NCI-H1436 treated with DMSO at 0.1 percent for 48 hours (cell line): ENCODE measurements around the gene PAEP.
"Not testable (repeated sequence)": the region's sequence is repeated elsewhere in the genome, so short reads cannot be mapped to it uniquely, and the experiment has no call there.

Experiments used
- DNase-seq: peaks from one replicate; lab custom pipeline; 2025; lab: John Stamatoyannopoulos, UW

The PAEP gene

DNA sequence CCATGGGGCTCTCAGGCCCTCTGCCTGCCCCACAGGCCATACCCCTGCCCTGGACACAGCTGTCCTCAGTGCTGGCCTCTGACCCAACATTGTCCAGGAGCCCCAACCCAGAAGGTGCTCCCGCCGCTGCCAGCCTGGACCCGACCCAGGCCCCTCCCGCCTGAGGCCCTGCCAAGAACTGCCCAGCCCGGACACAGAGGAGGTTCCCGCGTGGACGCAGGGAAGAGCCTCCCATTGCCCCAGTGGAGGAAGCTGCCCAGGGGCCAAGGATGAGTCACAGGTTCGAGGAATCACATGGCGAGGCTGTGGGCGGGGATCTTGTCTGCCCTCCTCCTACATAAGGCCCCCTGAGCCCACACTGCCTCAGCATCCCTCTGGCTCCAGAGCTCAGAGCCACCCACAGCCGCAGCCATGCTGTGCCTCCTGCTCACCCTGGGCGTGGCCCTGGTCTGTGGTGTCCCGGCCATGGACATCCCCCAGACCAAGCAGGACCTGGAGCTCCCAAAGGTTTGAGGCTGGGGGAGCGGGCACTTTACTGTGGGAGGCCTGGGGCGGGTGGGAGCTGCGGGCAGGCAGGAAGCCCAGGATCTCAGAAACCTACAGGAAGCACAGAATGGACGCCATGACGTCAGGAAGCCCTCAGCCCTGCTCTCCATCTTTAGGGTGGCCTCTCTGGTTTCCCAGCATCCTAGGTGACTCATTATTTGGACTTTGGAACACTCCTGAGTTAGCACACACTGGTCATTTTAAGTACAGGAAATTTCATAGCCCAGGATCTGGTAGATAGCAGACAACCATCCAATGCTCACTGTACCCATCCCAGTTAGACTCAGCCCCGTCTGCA lies at the start of gene PAEP:
Gene PAEP, plus strand, starts transcription at position 366 of the 844 bp plus-strand sequence.
- no peak for DNase-seq

DNA sequence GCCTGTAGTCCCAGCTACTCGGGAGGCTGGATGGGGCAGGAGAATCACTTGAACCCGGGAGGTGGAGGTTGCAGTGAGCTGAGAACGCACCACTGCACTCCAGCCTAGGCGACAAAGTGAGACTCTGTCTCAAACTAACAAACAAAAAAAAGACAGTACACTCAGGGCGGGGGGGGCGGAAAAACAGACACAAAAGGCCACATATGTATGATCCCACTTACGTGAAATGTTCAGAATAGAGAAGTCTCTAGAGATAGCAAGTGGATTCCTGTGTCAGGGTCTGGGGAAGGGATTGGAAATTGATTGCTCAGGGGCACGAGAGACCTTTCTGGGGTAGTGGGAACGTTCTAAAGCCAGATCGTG lies 49.3 kb upstream of the PAEP start:
- DNase-seq, result no peak

DNA sequence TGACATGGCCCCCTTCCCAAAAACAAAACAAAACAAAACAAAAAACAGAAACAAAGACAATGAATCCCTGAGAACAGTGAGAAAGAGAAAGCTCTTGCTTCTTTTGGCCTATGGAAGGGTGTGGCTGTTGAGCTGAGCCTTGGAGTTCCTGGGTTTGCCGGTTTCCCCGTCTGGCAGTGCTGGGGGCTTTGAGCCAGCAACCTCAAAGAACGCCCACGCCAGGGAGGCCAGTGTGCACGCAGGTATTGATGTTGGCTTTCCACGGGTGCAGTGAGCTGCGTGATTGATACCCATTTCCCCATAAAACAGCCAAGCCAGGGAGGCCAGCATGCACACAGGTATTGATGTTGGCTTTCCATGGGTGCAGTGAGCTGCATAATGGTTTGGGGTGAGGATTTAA lies 48.7 kb upstream of the PAEP start:
- DNase-seq, result no peak

DNA sequence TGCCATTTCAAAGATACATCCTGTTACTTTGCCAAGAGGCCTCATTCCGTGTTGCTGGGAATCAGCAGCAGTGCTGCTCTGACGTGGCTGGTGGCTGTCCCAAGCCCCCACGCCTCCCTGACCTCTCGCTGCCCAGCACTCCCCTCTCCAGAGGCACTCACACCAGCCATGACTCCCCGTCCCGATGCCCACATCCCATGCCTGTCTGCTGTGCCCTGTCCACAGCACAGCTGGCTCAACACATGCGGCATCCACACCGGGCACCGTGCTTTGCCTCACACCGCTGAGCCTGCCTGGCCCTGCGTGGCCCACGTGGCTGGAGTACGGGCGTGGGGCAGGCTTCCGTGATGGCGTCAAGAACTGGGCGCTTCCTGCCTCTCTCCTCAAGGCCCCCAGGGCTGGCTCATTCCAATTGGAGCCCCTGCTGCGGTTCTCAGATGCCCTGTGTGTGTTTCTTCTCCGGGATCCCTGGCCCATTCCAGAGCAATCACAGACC lies 48.2 kb upstream of the PAEP start:
- no peak for DNase-seq

DNA sequence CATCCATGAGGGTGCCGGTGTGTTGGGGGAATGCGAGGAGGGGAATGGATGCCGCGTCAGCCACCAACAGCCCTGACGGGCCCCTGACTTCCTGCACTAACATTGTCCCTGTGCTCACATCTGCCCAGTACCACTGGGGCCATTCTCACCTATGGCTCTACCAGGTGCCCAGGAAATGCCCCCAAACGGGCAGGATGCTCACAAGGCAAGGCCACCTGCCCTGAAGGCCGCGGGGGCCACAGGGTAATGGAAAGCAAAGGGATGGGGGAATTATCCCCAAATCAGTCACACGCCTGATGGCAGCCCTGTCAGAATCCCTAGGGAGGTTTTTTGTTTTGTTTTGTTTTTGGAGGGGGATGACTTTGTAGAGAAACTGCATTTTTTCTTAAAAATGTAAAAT lies 47.6 kb upstream of the PAEP start:
- not testable (repeated sequence) for DNase-seq

DNA sequence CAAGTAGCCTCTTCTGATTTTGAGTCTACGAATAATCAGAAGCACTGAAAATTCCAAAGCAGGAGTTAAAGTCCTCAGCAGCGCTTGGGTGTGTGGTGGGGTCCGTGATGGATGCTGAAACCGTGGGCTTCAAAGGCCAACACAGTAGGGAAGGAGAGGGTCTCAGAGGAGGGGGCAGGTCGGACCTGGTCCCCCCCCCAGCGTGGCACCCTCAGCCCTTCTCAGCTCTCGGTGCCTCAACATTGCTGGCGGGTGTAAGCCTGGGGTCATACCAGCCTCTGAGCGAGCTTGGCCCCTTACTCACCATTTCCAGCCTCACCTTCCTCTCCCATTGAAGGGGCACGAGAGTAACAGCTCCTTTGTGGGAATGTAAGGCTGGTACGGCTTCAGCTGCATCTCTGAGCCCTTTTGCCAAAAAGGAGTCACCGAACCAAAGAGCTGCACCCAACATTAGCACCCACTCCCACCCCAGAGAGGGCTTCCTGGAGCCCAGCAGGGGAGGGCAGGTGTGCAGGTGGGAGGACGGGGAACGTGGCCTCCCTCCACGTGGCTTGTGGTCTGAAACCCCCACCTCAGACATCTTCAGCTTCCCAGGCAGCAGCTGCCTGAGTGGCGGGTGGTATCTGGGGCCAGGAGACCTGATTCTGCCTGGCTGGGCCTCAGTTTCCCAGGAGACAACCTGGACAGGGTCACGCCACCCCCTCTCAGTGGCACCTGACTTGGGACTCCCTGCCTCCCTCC lies 47.0 kb upstream of the PAEP start:
- DNase-seq, result no peak

DNA sequence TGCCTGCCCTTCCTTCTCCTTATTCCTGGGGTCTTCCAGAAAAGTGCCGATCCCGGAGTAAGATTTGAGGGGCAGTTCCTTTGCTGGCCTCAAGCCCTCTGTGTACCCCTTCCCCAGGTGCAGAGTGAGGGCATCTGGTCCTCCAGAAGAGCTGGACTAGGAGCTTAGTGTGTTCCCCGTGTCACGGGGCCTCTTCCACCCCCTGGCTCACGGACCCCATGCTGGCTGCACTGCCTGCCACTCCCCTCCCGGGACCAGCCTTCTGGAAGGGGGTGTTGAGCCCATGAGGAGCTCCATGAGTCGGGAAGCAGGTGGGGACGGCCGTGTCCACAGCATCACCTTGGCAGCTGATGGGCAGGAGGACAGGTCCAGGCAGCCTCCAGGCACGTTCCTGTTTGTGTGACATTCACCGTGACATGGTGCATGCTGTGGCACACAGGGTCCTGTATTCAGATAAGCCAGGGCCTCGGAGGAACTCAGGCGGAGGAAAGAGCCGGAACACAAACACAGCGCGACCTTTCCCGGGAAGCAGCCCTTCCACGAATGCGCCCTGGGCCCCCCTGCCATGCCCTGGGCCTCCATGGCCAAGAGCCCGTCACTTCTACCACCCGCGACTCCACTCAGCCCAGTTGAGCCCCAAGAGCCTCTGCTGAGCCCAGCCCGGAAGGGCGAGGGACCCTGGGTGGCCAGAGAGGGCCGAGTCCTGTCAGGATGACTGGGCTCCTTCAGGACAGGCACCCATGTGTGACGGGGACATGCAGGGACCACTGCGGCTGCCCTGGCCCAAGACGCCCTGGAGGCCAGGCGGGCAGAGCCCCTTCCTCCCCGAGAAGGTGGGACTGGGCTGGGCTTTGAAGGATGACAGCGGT lies 46.2 kb upstream of the PAEP start:
- no peak for DNase-seq

DNA sequence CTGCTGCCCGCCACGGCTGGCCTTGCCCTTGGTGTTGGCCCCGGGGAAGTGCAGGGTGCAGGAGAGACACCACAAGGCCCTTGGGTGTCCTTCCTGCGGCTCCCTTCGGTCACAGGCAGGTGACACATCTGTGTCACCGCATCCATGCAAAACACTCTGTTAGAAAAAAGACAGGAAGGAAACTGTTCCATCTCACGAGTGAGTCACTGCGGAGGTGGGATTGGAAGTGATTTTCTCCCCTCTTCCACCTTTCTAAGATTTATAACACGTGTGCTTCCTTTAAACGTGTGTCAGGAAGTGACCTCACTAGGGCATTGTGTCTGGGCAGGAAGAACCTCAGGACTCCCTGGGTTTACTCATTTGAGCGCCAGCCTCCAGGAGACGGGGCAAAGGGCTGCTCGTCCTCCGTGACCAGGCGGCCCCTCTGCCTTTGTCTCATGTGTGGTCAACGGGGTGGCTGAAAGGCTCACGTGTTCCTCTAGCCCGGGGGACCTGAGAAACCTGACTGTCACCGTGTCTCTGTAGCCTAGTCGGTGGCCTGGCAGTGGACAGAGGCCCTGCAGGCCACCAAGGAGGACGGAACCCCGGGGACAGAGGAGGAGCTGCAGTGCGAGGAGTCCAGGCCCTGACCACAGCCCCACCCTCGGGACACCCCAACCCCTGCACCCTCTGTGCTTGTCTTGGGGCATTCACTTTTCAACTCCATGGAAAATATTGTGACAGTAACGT lies 45.3 kb upstream of the PAEP start:
- no peak for DNase-seq

DNA sequence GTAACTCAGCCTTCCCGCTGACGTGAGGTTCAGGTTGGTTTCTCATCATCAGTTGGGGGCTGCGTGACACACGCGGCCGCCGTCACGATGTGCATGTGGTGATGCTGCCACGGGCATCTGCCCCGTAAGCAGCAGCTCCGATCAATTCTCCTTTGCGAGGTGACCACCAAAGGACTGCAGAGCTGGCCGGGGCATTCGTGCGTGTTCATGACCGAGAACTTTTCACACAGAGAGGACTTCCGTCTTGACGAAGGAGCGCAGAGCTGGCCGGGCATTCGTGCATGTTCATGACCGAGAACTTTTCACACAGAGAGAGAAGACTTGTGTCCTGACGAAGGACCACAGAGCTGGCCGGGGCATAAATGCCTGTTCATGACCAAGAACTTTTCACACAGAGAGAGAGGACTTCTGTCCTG lies 44.1 kb upstream of the PAEP start:
- no peak for DNase-seq

DNA sequence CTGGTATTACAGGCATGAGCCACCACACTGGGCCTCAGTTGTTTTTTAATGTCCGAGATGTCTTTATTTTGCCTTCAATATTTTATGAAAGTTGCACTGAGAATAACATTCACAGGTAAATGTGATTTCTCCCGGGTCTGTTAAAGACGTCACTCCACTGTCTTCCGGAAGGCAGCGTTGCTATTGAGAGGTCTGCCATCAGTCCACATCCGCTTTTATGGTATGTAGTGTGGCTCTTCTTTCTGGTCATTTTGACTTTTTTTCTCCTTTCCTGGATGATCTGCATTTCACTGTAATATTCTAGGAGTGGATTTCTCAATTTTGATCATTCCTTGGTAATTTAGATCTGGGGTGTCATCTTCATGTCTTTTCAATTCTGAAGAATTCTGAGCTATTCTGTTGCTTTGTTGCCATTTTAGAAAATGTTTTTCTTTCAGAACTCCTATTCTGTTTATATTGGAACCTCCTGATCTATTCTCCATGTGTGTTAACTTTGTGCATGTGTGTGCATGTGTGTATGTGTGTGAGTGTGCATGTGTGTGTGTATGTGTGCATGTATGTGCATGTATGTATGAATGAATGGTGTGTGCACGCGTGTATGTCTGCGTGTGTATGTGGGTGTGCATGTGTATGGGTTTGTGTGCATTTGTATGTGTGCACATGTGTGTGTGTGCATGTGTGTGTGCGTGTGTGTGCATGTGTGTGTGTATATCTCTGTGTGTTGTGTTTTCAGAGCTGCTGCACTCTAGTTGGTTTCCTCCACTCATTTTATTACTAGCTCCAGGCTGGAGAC lies 42.2 kb upstream of the PAEP start:
- no peak for DNase-seq

DNA sequence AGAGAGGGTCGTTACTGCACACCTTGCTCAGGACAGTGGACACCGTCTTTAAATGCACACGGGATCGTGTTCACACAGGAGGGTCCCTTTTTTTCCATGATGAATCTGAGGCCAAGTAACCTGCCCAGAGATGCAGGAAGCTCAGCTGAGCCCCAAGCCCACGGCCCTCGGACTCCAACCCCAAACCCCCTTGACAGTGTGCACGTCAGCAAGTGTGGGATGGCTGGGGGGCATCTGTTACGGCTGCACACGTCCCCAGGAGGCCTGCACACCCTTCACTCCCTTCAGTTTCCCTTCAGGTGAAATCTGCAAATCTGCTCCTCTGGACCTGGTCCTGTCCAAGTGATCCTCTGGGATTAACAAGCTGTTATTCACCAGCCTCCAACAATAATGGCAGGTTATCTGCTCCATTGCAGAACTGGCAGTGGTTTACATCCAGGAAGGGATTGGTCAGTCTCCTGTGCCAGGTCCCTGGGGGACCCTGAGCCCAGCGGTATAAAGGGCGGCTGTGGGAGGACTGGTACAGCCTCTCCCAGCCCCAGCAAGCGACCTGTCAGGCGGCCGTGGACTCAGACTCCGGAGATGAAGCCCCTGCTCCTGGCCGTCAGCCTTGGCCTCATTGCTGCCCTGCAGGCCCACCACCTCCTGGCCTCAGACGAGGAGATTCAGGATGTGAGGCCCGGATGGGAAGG lies 40.5 kb upstream of the PAEP start, which contains the start of gene LCN1:
Gene LCN1, plus strand, starts transcription at position 525 of the 692 bp plus-strand sequence. Its CDS starts 58 bp downstream, at position 583.
- no peak for DNase-seq

DNA sequence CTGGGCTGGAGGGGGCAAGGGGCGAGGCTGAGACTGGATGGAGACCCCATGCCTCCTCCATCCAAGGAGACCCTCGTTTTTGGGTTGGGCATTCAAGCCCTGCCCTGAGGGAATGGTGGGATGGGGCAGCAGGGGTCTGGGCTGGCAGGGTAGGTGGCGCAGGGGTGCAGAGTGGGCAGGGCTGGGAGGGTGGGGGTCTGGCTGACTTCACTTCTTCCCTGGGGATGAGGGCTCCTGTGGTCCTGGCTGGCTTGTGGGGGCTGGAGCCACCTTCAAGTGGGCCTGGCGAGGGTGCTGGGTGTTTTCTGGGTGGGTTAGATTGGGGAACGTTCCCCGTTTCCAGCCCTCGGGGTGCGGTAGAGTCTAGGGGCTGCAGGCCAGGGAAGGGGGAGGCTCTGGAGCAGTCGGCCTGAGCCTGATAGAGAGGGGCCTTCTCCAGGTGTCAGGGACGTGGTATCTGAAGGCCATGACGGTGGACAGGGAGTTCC lies 39.9 kb upstream of the PAEP start:
- DNase-seq, result no peak

DNA sequence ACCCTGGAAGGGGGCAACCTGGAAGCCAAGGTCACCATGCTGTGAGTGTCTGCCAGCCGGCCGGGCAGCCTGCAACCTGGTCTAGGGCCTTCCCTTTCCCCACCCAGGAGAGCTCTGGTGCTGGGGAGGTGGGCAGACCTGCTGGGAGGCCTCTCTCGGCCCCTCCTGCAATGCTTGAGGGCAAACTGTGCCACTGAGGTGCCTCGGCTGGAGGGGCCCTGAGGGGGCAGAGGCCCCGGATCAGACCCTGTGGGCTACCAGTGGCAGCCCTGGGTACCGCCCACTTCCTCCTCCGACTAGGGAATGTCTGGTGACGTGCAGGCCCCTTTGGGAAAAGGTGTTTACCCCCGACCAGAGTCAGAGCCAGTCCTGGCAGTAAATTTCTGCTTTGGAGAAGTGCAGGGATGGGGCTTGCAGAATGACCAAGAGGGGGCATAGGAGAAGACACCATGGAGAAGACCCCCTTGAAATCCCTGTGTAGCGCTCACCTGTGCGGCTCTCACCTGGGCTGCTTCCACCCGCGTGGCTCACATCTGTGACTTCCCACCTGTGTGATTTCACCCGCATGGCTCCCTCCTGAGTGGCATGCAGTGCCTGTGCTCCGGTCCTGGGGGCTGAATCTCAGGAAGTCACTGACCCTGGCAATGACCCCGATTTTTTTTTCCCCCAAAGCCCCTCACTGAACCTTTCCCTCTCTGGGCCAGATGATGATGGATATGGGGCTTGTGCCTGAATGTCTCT lies 39.2 kb upstream of the PAEP start:
- no peak for DNase-seq

DNA sequence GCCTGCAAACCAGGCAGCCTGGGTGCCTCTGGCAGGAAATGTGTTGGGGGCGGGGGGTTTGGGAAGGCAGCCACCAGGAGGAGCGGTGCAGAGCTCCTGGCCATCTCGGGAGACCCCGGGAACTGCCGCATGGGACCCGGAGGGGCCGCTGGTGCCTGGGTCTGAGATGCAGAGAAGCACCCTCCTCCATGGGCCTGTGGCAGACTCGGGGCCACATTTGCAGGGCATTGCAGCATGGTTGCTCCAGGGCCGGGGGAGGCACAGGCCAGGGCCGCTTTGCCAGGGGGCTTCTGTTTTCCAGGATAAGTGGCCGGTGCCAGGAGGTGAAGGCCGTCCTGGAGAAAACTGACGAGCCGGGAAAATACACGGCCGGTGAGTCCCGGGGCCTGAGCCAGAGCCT lies 38.6 kb upstream of the PAEP start:
- DNase-seq, result no peak

DNA sequence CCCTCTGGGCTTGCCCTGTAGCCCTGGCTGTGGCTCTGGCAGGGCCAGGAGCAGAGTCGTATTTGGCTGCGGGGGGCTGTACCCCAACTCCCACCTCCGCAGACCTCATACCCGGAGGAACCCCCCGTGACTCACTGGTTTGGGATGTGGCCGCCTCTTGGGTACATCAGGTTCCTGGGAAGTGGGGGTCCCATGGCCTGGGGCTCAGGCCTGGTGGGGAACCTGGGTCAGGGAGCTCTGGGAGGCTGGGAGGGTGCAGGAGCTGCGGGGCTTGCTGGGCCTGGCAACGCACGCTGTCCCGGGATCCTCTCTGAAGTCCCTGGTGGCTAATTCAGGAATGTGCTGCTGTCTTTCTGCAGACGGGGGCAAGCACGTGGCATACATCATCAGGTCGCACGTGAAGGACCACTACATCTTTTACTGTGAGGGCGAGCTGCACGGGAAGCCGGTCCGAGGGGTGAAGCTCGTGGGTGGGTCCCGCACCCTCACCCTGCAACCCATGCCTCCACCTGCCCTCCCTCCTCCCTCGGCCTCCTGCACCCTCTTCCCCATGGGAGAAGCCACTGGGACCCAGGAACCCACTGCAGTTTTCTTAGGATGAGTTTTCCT lies 37.9 kb upstream of the PAEP start:
- DNase-seq, result no peak

DNA sequence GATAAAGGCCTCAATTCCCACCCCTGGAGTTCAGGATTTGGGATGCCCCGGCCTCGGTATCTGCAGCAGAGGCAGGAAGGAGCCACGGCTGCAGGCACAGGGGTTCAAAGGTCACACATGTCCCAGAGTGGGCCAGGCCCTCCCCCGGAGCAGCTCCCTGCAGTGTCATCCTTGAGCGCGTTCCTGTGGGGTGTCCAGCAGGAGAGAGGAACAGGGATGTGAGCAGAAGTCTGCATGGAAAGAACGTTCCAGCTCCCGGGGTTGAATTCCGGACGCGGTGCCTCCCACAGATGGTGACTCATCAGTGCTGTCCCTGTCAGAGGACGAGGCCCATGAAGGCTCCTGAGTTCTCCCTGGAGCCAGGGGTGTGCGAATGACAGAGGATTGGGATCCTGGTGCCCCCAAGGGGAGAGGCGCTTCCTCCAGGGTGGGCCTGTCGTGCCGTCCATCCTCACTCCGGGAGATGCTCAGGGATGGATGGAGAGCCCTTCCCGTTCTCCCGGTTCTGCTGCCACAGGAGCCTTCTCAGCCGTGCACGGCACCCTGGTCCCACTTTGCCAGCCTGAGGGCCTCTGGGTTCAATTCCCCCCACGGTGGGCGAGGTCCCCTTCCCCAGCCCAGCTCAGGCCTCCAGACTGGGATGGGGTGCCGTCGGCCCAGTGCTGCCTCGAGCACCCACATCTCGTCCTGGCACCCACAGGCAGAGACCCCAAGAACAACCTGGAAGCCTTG lies 37.3 kb upstream of the PAEP start:
- no peak for DNase-seq

DNA sequence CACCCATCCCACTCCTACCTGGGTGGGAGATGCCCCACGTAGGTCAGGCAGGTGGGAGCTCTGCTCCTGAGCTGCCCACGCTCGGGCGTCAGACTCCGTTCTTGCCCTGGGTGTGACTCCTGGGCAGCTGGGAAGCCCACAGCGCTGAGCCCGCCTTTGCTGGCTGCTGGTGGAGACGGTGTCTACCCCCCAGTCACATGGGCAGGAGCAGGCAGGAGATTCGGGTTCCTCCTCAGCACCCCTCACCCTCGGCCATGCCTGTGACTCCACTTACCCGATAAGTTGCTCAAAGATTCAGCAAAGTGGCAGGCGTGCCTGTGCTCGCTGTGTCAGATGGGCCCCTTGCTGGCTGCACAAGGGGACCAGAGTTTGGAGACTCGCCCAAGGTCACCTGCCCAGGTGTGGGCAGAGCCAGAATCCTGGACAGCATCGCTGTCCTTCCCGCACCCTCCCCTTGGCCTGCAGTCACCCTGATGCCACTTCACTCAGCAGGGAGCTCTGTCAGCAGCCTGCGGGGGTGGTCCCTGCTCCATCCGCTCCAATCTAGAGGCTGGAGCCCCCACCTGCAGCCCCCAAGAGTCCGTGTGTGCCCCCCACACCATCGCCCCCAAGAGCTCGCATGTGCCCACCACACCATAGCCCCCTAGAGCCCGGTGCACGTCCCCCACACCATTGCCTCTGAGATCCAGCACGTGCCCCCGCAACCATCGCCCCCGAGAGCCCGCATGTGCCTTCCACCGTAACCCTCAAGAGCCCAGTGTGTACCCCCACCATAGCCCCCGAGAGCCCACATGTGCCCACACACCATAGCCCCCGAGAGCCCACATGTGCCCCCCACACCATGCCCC lies 36.1 kb upstream of the PAEP start:
- DNase-seq, result no peak
